Stomach (tissue), 9 donors: ENCODE results near the gene NME7. TPM values are rescaled to one million over a fixed set of nuclear protein-coding genes. Genes with fewer than 3 reads are reported as not detected.
"Not testable (repeated sequence)": the region's sequence is repeated elsewhere in the genome, so short reads cannot be mapped to it uniquely, and the experiment has no call there.

Experiments
- DNase-seq, 2 donors: peaks; one replicate each; pipeline versions ENCODE4 v3.0.0 to v3.0.0-alpha.2; 2013 to 2019
- H3K27ac ChIP-seq, 5 donors: fragments of 200-600 bp in 4 of 5; sonication (generic) in 4 of 5; one replicate each; pipeline ENCODE4 v1.5.1; 2013 to 2019; ENCODE audit warnings: mild to moderate bottlenecking in 1 of 5, moderate library complexity in 1 of 5
- H3K27me3 ChIP-seq, 3 donors: fragments of 200-600 bp; sonication (generic); one replicate each; pipeline ENCODE4 v1.5.1; 2017 to 2019; ENCODE audit warnings: mixed run types in 1 of 3
- H3K36me3 ChIP-seq, 4 donors: fragments of 200-600 bp; sonication (generic); 1 replicate in 3 of 4; 2 replicates in 1 of 4; pipeline ENCODE4 v1.5.1; 2016 to 2019
- H3K4me1 ChIP-seq, 4 donors: fragments of 200-600 bp; sonication (generic); one replicate each; pipeline ENCODE4 v1.5.1; 2016 to 2019
- H3K4me3 ChIP-seq, 4 donors: fragments of 200-600 bp; sonication (generic) in 3 of 4; one replicate each; pipeline ENCODE4 v1.5.1; 2016 to 2019; ENCODE audit warnings: mild to moderate bottlenecking in 1 of 4
- H3K9me3 ChIP-seq, 4 donors: fragments of 200-600 bp; sonication (generic); one replicate each; pipeline ENCODE4 v1.5.1; 2016 to 2019
- EP300 ChIP-seq: sonication (generic); formaldehyde crosslinking; IDR thresholded peaks from one replicate; pipeline ENCODE4 v1.6.1; 2017; ENCODE audit warnings: antibody characterized with exemption
- POLR2A ChIP-seq, 4 donors: fragments of 450-650 bp; IDR thresholded peaks; one replicate each; pipeline ENCODE4 v1.6.1; 2016; ENCODE audit warnings: antibody characterized with exemption in 4 of 4, control low read depth in 2 of 4, mild to moderate bottlenecking in 1 of 4, moderate library complexity in 1 of 4
- POLR2AphosphoS5 ChIP-seq, 3 donors: sonication (generic); formaldehyde crosslinking; IDR thresholded peaks; one replicate each; pipeline ENCODE4 v1.6.1; 2016; ENCODE audit warnings: antibody characterized with exemption in 3 of 3
- WGBS, 5 donors: extraction: QIAGEN DNeasy Blood & Tissue Kit in 3 of 5; methylation state at CpG; one replicate each; pipeline versions ENCODE4 v1.1.5 to v1.1.7; 2013 to 2018; 5-methylcytosine and 5-hydroxymethylcytosine counted together
- intact Hi-C: fragments of 100-400 bp; cut with DNase I; formaldehyde crosslinking; loops from one replicate; pipeline ENCODE4 v1.15.1; 2023; ENCODE audit warnings: low total_unique reads
- polyA plus RNA-seq, 3 donors: library from polyadenylated mRNA; stranded (reverse); fragments of 200-250 nt; gene quantifications; one replicate each; pipeline ENCODE4 v1.2.3, GENCODE V29; 2013
- total RNA-seq, 5 donors: library from RNA; depleted of rRNA; stranded (reverse); fragments of >200 nt; gene quantifications; one replicate each; pipeline versions ENCODE4 v1.1.0 to v1.2.3, GENCODE V29; 2014 to 2016
- TF ChIP-seq, protein P1 (sequence below), 7 experiments: fragments of 450-650 bp in 4 of 7; fragments of 200-600 bp in 3 of 7; sonication (generic) in 3 of 7; IDR thresholded peaks; one replicate each; pipeline ENCODE4 v1.5.1; 2016 to 2019; ENCODE audit warnings: antibody characterized with exemption in 7 of 7, control low read depth in 2 of 7, mild to moderate bottlenecking in 1 of 7
- donor health status: healthy with polysubstance abuse.
- donor health status: Bipolar disorder and iron deficiency.
- donor health status: healthy.

NME7 gene
- total and polyA plus RNA-seq, 8 donors, result 7.6 to 44.3 (median 8.2) TPM; not detected in 1

DNA sequence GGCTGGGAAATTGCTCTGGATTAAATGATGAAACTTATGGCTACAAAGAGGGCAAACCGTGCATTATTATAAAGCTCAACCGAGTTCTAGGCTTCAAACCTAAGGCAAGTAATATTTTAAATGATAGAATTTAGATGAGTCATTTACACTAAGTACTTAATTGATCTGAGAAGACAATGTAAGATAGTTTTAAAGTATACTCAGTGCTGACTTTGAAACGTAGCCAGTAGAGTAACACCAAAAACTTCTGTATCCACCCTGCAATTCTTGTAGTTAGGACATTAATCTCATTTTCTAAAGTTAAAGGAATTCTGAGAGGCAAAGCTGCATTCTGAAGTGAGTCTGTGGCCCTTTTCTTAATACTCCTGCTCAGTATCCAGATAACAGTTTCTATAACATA is 240.3 kb downstream of the NME7 start:
- no peak for DNase-seq
- no peak for TF ChIP-seq POLR2AphosphoS5 (IDR thresholded peaks at IDR 0.05)
- TF ChIP-seq, protein P1, sequence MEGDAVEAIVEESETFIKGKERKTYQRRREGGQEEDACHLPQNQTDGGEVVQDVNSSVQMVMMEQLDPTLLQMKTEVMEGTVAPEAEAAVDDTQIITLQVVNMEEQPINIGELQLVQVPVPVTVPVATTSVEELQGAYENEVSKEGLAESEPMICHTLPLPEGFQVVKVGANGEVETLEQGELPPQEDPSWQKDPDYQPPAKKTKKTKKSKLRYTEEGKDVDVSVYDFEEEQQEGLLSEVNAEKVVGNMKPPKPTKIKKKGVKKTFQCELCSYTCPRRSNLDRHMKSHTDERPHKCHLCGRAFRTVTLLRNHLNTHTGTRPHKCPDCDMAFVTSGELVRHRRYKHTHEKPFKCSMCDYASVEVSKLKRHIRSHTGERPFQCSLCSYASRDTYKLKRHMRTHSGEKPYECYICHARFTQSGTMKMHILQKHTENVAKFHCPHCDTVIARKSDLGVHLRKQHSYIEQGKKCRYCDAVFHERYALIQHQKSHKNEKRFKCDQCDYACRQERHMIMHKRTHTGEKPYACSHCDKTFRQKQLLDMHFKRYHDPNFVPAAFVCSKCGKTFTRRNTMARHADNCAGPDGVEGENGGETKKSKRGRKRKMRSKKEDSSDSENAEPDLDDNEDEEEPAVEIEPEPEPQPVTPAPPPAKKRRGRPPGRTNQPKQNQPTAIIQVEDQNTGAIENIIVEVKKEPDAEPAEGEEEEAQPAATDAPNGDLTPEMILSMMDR (IDR thresholded peaks at IDR 0.05), result no peak
- TF ChIP-seq EP300, result no peak
- no peak for TF ChIP-seq POLR2A (IDR thresholded peaks at IDR 0.05)
- Histone ChIP-seq H3K4me3 (no peak overlapping the region), H3K27ac (peak overlapping the region in 1 of 5 donors; percentile 61), H3K36me3 (peaks cover 40 to 92% (median 82%) of the 10 kb centered on the region in 4 donors), H3K9me3 (no peaks in the 10 kb centered on the region), H3K27me3 (no peaks in the 10 kb centered on the region), H3K4me1 (peaks cover 0 to 89% (median 33%) of the 10 kb centered on the region in 4 donors)
- 42 to 68% (median 57%) methylated on average over 3 of the region's 3 CpGs for WGBS, 5 donors
- intact Hi-C loops, result no loop called here

DNA sequence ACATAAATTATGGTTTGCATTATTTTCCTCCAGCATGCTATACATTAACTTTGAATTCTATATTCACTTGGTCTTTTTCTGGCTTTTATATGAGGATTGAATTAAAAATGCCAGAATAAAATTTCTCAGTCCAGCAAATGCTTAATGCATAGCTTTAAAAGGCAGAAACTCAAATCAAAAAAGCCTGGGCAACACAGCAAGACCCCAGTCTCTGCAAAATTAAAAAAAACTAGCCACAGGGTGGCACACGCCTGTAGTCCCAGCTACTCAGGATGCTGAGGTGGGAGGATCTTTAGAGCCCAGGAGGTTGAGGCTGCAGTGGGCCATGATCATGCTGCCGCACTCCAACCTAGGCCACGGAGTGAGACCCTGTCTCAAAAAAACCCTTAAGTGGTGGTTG is 241.3 kb downstream of the NME7 start:
- Histone ChIP-seq H3K4me1 (peaks cover 0 to 92% (median 36%) of the 10 kb centered on the region in 4 donors), H3K4me3 (no peak overlapping the region), H3K9me3 (no peaks in the 10 kb centered on the region), H3K27me3 (no peaks in the 10 kb centered on the region), H3K27ac (peak overlapping the region in 2 of 5 donors; percentile 5 to 61), H3K36me3 (peaks cover 49 to 92% (median 81%) of the 10 kb centered on the region in 4 donors)
- intact Hi-C loops, result no loop called here
- WGBS, 5 donors, result 76 to 91% (median 87%) methylated on average over 3 of the region's 3 CpGs
- no peak for TF ChIP-seq POLR2A (IDR thresholded peaks at IDR 0.05)
- TF ChIP-seq, protein P1 (IDR thresholded peaks at IDR 0.05), result no peak
- no peak for TF ChIP-seq EP300
- no peak for TF ChIP-seq POLR2AphosphoS5 (IDR thresholded peaks at IDR 0.05)
- no peak for DNase-seq

DNA sequence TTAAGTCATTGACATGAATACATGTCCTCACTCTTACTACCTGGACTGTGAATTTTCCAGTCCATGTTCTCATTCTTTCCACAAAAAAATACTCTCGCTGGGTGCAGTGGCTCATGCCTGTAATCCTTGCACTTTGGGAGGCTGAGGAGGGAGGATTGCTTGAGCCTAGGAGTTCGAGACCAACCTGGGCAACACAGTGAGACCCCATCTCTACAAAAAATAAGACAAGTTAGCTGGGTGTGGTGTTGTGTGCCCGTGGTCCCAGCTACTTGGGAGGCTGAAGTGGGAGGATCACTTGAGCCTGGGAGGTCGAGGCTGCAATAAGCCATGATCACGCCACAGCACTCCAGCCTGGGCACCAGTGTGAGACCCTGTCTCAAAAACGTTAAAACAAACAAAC is 242.0 kb downstream of the NME7 start:
- Histone ChIP-seq H3K4me1 (peaks cover 1 to 94% (median 39%) of the 10 kb centered on the region in 4 donors), H3K36me3 (peaks cover 49 to 90% (median 74%) of the 10 kb centered on the region in 4 donors), H3K27ac (peak overlapping the region in 3 of 5 donors; percentile 43 to 98 (median 61))
- H3K27me3 ChIP-seq, H3K9me3 ChIP-seq, DNase-seq, intact Hi-C loops, H3K4me3 ChIP-seq: not testable (repeated sequence)
- WGBS, 5 donors, result 80 to 88% (median 87%) methylated on average over 6 of the region's 6 CpGs

DNA sequence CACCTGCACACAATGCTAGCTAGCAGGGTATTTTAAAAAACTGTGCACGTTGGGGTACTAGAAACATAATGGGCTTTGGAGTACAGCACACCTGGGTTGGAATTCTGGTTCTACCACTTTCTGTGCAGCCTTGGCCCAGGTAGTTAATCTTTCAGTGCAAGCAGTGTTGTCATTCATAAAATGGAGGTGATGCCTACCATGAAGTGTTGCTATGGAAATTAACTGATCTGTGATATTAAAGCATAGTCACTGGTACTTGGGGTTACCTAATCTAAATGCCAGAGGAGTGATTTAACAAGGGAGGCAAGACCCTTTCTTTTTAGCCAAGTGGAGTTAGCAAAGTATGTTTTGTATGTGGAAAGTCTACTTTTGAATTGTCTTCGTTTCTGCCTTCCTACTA is 243.1 kb downstream of the NME7 start:
- DNase-seq, result peak in 1 of 2 donors; percentile 88
- Histone ChIP-seq H3K4me1 (peaks cover 10 to 95% (median 43%) of the 10 kb centered on the region in 4 donors), H3K27me3 (no peaks in the 10 kb centered on the region), H3K9me3 (no peaks in the 10 kb centered on the region), H3K36me3 (peaks cover 43 to 85% (median 66%) of the 10 kb centered on the region in 4 donors), H3K4me3 (no peak overlapping the region), H3K27ac (peak overlapping the region in 4 of 5 donors; percentile 40 to 98 (median 52))
- peak in 2 of 3 donors; percentile 15 to 36 for TF ChIP-seq POLR2AphosphoS5 (IDR thresholded peaks at IDR 0.05)
- TF ChIP-seq, protein P1 (IDR thresholded peaks at IDR 0.05), result no peak
- intact Hi-C loops, result no loop called here
- 29 to 45% (median 36%) methylated on average over 2 of the region's 2 CpGs for WGBS, 5 donors

DNA sequence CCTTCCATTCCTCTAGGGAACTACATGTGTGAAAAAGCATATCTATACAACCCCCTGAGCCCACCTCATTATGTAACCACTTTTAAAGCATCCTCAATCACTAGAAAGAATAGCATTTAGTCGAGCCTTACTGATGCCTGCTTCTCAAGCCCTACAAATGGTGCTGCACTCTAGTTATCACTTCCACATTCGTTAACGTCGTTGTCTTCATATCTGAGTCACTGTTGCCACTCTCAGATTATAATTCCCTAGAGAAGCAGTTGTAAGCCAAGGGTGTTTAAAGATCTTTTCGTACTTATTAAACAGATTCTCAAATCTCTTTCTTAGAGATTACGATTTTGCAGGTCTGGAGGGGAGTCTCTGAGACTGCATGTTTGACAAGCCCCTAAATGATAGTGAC is 244.6 kb downstream of the NME7 start:
- TF ChIP-seq, protein P1 (IDR thresholded peaks at IDR 0.05), result no peak
- no peak for TF ChIP-seq POLR2A (IDR thresholded peaks at IDR 0.05)
- TF ChIP-seq EP300, result no peak
- no peak for TF ChIP-seq POLR2AphosphoS5 (IDR thresholded peaks at IDR 0.05)

More for the DNA sequence above, 244.6 kb downstream of the NME7 start:
- 34 to 50% (median 45%) methylated on average over 6 of the region's 6 CpGs for WGBS, 5 donors
- Histone ChIP-seq H3K4me3 (no peak overlapping the region), H3K9me3 (no peaks in the 10 kb centered on the region), H3K27me3 (no peaks in the 10 kb centered on the region), H3K27ac (peak overlapping the region in 4 of 5 donors; percentile 13 to 98 (median 45)), H3K4me1 (peaks cover 22 to 95% (median 52%) of the 10 kb centered on the region in 4 donors), H3K36me3 (peaks cover 36 to 85% (median 60%) of the 10 kb centered on the region in 4 donors)
- intact Hi-C loops, result no loop called here
- DNase-seq, result no peak
